Thoracic aorta (tissue), 2 donors: Measurements from ENCODE around the gene KRTAP10-10. TPM values are rescaled to one million over a fixed set of nuclear protein-coding genes. Genes with fewer than 3 reads are reported as not detected.

Experiments used
- ATAC-seq: fragments of 150-250 bp; one replicate; pipeline ENCODE4 v1.8.0; 2017; ENCODE audit warnings: low read depth; ENCODE audit not compliant: insufficient number of reproducible peaks, low FRiP score
- DNase-seq: peaks from one replicate; pipeline ENCODE4 v3.0.0-alpha.2; 2020; ENCODE audit warnings: low spot score
- H3K27ac ChIP-seq, 2 donors: fragments of 200-600 bp; sonication (generic); 1 replicate in 1 of 2; 2 replicates in 1 of 2; pipeline ENCODE4 v1.5.1; 2016; ENCODE audit warnings: mild to moderate bottlenecking in 2 of 2, moderate library complexity in 2 of 2
- H3K27me3 ChIP-seq: fragments of 200-600 bp; sonication (generic); replicated peaks from 2 replicates; pipeline ENCODE4 v1.6.0; 2016; ENCODE audit warnings: mild to moderate bottlenecking; ENCODE audit not compliant: insufficient read depth
- H3K36me3 ChIP-seq: fragments of 200-600 bp; sonication (generic); one replicate; pipeline ENCODE4 v1.5.1; 2016
- H3K4me1 ChIP-seq, 2 donors: fragments of 200-600 bp; sonication (generic); 1 replicate in 1 of 2; 2 replicates in 1 of 2; pipeline versions ENCODE4 v1.5.1 to v1.6.0; 2016; ENCODE audit warnings: low read depth in 2 of 2, mild to moderate bottlenecking in 1 of 2; ENCODE audit not compliant: control insufficient read depth in 1 of 2
- H3K4me3 ChIP-seq: fragments of 200-600 bp; sonication (generic); 2 replicates; pipeline ENCODE4 v1.5.1; 2016; ENCODE audit warnings: mild to moderate bottlenecking
- H3K9me3 ChIP-seq: fragments of 200-600 bp; sonication (generic); 2 replicates; pipeline ENCODE4 v1.5.1; 2016
- total RNA-seq, 2 donors: library from RNA; depleted of rRNA; stranded (reverse); fragments of >200 nt; gene quantifications; one replicate each; pipeline versions ENCODE4 v1.1.0 to v1.2.3, GENCODE V29; 2016
- TF ChIP-seq, protein P1 (sequence below): fragments of 200-600 bp; sonication (generic); IDR thresholded peaks from one replicate; pipeline ENCODE4 v1.5.1; 2019; ENCODE audit warnings: antibody characterized with exemption

The KRTAP10-10 gene
- total RNA-seq, 2 donors from 2014 or later, result not detected

DNA sequence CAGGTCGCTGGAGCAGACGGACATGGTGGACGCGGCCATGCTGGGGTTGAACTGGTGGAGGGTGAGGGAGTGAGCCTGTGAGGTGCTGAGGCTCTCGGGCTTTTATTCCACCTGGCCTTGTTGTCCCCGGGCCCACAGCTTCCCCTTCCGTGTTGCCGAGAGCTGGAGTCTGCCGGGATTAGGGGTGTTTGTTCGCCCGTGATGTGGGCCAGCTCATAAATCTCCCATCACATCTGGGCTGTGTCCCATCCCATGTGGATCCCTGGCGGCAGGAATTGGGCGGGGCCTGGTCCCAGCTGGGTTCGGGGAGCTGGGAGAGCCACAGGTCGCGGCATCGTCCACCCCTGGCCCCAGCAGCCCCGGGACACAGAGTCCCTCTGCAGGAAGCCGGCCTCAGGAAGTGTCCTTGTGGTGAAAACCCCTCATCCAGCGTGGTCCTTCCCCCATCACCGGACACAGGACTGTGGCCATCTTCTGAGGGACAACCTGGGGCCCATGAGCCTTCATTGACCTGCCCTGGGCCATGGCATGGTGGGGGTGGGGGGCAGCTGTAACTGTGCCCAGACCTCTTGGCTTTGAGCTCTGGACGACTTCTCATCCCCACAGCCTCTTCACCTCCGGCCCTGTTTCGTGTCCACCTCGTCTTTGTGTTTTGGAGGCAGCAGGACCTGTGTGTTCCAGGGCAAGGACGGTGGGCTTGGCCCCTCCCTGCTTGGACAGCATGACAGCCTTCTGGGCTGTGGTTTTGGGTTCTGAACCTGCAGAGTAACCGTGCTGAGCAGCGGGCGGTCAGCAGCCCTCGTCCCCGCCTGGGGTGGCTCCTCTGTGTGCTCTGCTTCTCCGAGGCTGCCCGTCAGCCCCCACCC lies 44.5 kb upstream of the KRTAP10-10 start, which contains the start of gene KRTAP10-6:
KRTAP10-6 (minus strand) TSS at position 60 of the 866 bp plus-strand sequence; CDS start at position 39, 21 bp downstream.
- TF ChIP-seq, protein P1, sequence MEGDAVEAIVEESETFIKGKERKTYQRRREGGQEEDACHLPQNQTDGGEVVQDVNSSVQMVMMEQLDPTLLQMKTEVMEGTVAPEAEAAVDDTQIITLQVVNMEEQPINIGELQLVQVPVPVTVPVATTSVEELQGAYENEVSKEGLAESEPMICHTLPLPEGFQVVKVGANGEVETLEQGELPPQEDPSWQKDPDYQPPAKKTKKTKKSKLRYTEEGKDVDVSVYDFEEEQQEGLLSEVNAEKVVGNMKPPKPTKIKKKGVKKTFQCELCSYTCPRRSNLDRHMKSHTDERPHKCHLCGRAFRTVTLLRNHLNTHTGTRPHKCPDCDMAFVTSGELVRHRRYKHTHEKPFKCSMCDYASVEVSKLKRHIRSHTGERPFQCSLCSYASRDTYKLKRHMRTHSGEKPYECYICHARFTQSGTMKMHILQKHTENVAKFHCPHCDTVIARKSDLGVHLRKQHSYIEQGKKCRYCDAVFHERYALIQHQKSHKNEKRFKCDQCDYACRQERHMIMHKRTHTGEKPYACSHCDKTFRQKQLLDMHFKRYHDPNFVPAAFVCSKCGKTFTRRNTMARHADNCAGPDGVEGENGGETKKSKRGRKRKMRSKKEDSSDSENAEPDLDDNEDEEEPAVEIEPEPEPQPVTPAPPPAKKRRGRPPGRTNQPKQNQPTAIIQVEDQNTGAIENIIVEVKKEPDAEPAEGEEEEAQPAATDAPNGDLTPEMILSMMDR, result no peak
- Histone ChIP-seq H3K4me3 (no peak within 1 kb of the TSS), H3K9me3 (no peaks in the 10 kb centered on the region), H3K36me3 (no peaks in the 10 kb centered on the region), H3K27me3 (no peaks in the 10 kb centered on the region), H3K4me1 (no peaks in the 10 kb centered on the region), H3K27ac (no peak within 1 kb of the TSS)
- DNase-seq (no peak), ATAC-seq (no peak)

DNA sequence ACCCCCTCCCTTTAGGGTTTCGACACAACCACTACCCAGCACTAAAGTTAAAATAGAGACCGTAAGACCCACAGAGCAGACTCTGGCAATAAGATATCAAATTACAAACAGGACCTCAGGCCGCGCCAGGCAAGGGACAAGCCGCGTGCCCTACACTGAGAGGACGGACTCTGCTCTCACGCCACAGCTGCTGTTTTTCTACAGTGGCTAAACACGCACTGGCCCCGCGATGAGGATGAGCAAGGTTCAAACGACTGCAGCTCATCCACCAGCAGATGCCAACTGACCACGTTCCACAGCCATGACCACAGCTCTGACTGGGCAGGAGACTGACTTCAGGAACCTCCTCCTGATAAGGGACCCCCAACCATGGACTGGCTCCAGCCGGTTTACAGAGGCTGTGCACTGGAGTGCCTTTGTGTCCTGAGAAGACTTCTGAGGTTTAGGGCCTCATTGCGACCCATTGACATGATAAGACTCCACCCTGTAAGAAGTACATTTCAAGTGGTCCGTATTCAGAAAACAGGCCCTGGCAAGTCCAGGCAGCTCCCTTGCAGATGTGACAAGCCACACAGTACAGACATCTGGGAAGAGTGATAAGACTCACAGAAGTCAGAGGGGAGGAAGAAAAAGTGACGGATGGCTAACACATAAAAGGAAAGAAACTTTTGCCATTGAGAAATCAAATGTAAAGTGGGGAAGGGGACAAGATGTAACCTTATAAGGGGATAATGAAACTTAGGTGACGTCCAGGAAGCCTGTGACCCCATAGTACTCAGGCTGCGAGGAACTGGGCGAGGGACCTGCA lies 43.4 kb upstream of the KRTAP10-10 start:
- Histone ChIP-seq H3K4me1 (no peaks in the 10 kb centered on the region), H3K4me3 (no peak overlapping the region), H3K36me3 (no peaks in the 10 kb centered on the region), H3K27me3 (no peaks in the 10 kb centered on the region), H3K9me3 (no peaks in the 10 kb centered on the region), H3K27ac (no peak overlapping the region)
- TF ChIP-seq, protein P1, result no peak
- DNase-seq (no peak), ATAC-seq (no peak)

DNA sequence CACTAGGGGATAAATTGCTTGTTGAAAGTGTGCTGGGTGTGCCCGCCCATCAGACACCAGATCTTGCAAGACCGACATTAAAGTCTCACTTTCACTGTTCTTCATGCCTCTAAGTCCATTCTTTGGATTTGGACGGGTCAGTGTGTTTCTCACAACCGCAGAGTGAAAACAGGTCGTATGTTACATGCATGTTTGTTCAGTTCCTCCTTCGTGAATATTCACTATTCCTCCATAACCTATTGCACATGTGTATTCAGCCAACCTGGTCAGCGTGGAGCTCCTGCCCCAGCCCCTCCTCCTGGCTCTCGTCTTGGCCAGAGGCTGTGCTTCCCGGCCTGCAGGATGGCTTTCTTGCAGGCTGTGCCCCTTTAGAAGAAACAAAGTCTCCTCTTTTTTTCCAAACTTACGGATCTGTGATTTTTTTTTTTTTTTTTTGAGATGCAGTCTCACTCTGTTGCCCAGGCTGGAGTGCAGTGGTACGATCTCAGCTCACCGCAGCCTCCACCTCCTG lies 42.7 kb upstream of the KRTAP10-10 start:
- no peaks in the 10 kb centered on the region for H3K9me3 ChIP-seq
- no peaks in the 10 kb centered on the region for H3K4me1 ChIP-seq
- H3K27me3 ChIP-seq, result no peaks in the 10 kb centered on the region
- H3K4me3 ChIP-seq, result no peak overlapping the region
- DNase-seq (no peak), ATAC-seq (no peak)
- H3K36me3 ChIP-seq, result no peaks in the 10 kb centered on the region
- TF ChIP-seq, protein P1, result no peak
- H3K27ac ChIP-seq, result no peak overlapping the region

DNA sequence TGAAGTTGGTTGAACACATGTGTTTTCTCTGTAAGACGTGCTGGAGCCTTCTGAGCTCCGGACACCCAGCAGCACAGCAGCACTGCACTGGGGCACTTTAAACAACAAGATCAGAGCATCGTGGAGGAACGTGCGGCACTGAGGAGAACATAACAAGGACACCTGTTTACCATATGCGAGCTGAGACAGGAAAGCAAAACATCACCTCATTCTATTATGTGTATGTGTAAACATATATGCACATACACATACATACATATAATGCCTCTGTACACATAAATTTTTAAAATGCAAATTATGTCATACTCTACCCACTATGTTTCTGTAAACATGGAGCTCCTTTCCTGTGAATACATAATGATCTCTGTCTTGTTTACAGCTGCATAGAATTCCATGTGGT lies 41.6 kb upstream of the KRTAP10-10 start:
- H3K27ac ChIP-seq, result no peak overlapping the region
- DNase-seq (no peak), ATAC-seq (no peak)
- TF ChIP-seq, protein P1, result no peak
- H3K4me3 ChIP-seq, result no peak overlapping the region
- H3K4me1 ChIP-seq, result no peaks in the 10 kb centered on the region
- H3K27me3 ChIP-seq, result no peaks in the 10 kb centered on the region
- no peaks in the 10 kb centered on the region for H3K9me3 ChIP-seq
- no peaks in the 10 kb centered on the region for H3K36me3 ChIP-seq
